ACHN (cell line): Measurements from ENCODE around the gene LTBP2.

Experiments
- DNase-seq: peaks from one replicate; pipeline ENCODE4 v3.0.0-alpha.2; 2015
- in situ Hi-C: cut with HindIII; loops from 2 replicates; pipeline ENCODE4 v1.10.0; 2017; ENCODE audit warnings: low sequenced_read_pairs, low pct_ligation_motif_present, low pct_unique_long_range_greater_than_20kb

LTBP2 gene

DNA sequence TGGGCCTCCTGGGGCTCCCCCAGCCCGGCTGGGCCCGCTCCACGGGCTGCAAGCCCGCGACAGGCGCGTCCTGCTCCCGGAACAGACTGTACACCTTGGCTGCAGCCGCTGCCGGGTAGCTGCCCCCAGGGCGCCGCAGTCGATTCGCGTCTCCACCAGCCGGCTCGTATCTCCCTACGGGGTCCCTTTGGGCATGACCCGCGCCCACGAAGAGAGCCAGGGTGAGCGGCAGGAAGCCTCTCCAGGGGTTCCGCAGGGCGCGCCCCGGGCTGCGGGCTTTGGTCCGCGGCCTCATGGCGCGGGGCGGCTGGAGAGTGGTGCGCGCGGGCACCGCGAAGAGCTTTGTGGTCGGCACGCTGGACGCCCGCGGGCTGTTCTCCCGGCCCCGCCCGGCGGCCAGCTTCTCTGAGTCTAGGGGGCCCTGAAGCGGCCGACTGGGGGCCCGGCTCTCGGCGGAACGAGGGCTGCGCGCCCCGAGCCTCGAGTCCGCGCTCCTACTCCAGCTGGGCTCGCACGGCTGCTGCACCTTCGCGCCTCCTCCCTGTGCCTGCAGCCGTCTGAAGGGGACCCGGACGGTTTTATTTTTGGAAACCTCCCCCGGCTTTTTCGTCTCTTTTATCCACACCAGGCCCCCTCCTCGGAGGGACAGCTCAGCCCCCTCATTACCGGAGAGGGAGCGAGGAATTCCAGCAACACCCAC lies at the start of gene LTBP2:
Gene LTBP2 (minus strand): TSS at position 588 of the 700 bp plus-strand sequence. CDS start 293 bp downstream, at position 295.
- DNase-seq = no peak
- in situ Hi-C loops = no loop called here

DNA sequence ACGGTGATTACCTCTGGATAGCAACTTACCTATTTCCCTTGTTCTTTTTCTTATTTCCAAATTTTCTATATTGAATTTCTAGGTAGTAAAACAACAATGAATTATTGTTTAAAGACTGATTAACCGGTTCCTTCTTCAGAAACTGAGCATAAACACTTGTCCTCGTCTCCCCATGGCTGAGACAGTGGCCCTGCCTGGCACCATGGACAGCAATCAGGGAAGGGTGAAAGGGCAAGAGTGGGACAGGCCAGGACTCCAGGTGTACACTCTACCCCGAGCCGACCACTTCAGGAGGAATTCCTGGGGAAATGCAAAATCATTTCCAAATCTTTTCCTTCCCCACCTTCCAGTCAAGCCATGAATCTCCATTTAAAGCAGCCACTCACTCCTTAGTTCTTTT lies 48.8 kb upstream of the LTBP2 start:
- in situ Hi-C loops = no loop called here
- DNase-seq = no peak

DNA sequence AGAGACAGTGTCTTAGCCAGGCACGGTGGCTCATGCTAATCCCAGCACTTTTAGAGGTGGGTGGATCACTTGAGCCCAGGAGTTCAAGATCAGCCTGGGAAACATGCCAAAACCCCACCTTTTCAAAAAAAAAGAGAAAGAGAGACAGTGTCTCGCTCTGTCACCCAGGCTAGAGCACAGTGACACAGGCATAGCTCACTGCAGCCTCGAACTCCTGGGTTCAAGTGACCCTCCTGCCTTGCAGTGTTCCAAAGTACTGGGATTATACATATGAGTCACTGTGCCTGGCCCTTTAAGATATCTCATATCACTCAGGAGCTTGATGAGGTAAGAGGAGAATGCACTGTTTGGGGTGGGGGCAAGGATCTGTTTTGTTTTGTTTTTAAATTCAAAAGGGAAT lies 48.1 kb upstream of the LTBP2 start:
- no peak for DNase-seq
- in situ Hi-C loops = no loop called here

DNA sequence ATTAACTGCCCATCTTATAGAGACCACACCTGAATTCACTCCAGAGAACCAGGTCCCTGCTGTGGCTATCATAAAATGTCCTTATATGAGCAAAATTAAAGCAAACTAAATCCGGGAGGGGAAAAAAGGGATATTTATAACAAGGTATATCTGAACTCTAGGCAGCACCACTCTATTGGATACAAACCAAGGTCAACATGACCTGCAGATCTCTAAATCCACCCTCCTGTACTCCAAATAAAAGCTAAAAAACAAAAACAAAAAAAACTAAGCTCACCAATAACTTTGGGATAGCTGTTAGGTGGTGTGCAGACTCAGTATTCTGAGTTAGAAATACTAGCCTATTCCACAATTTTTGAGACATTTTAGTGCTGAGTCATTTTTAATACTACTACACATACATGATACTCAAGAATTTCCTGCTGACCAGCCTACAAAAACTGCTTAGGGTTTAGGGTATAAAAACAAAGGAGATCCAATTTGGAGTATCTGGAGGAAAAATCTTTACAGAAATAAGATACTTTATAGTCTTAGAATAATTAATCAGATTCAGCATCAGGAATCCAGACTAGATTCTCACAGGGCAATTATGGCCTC lies 46.6 kb upstream of the LTBP2 start:
- in situ Hi-C loops = no loop called here
- no peak for DNase-seq

DNA sequence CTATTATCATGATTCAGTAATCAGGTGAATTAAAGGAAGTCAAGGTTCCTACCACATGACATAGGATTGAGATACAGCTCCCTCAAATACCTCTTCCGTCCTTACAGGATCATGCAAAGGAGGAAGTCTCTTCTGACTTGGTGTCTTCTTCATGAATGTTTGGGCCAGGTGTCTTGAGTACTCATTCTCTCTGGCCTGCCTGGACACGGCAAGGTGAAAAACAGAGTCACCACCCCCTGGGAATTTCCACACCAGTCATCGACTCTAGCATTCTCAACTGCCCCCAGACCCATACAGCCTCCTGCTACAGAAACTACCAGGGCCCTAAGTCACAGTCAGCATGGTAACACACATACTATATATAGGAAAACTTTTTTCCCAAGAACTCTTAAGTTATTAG lies 44.9 kb upstream of the LTBP2 start:
- no peak for DNase-seq
- in situ Hi-C loops = no loop called here

DNA sequence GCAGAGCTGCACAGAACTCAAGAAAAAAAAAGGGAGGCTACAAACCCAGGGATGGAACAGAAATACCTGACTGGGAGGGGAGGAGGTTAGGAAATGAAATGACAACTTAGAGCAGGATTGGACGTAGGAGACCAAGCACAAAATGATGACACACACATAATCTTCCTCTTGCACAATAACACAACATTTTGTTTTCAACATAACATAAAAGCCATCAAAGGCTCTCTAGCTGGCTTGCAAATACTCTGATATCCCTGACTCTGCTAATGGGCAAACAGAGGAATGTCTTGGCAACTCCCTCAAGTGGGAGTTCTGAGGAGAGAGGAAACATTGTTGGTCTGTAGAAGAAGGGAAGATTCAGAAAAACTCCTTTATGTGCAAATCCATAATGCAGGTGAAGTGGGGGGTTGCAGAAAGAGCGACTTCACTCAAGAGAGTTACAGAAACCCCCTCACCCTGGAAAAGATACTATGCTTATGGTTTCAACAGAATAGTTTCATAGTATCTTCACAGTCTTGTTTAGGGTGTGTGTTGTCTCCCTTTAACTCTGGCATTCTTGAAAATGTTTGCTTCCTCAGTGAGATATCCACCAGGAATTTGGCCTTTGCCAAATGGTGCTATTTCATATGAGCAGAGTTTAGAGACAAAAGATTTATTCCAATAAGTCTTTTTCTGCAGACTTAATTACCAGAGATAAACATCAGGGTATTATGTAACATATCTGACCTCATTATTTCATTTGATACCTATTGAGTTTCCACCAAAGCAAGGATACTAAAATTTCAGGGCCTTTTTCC lies 43.8 kb upstream of the LTBP2 start:
- in situ Hi-C loops = no loop called here
- no peak for DNase-seq

DNA sequence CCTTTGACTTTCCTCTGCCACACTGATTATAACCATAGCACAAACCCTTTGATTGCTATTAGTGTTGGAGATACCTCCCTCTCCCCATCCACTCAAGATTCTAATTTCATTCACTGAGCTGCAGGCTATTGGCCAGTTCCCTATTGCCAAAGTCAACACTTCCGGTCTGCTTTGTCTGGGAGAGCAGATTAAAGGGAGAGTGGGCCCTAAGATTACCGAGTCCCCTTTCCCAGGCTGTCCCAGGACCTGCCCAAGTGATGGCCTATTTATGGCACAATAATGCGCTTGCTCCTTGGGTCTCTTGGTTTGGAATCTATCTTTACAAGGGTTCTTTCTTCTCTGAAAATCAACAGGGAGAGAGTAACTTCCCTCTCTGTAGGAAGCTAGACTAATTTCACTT lies 42.9 kb upstream of the LTBP2 start:
- in situ Hi-C loops = no loop called here
- DNase-seq = no peak

DNA sequence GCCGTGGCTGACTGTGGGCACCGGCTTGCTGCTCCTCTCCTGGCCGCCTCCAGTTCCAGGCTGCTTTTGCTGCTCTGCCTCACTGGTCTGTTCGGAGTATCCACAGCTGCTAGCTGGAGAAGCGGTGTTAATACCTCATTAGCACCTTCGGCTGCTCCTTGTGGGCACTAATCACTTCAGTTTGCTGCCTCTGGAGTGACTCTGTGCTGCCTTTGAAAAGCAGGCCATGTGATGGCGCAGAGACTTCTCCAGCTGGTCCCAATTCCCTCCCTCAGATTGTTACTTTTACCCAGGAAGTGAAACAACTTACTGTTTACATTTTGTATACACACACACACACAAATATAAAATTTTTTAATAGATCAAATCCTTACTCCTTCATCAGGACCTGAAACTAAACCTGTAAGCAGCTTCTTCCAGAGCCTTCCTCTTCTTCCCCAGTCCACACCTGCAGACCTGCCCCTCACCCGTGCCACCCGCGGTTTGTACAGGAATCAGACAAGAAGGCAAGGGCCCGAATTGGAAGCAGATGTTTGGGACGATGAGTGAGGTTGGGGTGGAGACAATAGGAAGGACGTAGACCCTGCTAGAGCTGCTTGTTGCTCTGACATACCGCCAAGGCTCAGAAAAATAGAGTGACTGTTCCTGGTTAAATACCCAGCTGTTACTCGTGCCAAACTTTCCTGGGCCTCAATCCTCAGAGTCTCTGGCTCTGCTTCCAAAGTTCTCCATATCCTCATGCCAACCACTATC lies 41.5 kb upstream of the LTBP2 start:
- in situ Hi-C loops = no loop called here
- DNase-seq = no peak

DNA sequence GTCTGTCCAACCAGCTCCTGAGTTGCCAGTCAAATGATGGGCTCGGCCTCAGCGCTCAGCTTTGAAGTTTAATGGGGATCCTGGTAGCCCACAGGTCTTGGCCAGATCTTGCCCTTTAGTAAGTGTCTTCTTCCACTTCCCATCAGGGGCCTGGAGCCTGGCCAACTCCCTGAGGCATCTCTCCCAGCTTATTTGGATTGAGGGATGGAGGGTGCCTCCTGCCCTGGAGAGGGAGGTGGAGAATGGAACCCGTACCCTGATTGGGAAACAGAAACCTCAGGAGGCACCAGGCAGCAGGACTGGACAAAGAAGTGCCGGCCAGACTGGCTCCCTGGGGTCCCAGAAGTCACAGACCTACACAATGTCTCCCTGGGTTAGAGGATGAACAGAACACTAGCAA lies 40.5 kb upstream of the LTBP2 start:
- in situ Hi-C loops = no loop called here
- no peak for DNase-seq

DNA sequence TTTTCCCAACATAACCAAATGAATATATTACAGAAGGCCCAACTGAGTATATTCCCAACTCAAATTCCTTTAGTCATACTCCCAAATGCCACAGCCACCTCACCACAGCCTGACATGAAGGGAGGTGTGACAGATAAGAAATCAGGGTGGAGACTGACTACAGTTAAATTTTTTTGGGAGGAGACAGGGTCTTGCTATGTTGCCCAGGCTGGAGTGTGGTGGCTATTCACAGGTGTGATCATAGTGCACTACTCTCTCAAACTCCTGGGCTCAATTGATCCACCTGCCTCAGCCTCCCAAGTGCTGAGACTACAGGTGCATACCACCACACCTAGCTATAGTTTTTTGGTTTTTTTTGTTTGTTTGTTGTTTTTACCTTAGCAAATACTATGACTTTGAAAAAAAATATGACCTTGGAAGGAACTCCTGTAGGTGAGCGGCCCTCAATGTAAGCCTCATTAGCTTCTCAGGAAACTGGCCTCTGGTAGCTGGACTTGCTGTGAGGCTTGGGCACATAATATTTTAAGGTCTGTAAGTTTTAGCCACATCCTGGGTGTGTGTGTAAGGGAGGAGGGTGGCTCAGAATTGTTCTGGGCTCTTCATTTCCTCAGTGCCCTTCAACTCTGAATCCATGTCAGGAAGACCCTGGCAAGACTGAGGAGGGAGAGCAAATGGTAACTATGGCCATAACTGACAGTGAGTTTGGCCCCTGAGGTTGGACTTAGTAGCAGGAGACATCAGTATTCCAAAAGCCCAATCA lies 39.1 kb upstream of the LTBP2 start:
- in situ Hi-C loops = no loop called here
- DNase-seq = no peak

DNA sequence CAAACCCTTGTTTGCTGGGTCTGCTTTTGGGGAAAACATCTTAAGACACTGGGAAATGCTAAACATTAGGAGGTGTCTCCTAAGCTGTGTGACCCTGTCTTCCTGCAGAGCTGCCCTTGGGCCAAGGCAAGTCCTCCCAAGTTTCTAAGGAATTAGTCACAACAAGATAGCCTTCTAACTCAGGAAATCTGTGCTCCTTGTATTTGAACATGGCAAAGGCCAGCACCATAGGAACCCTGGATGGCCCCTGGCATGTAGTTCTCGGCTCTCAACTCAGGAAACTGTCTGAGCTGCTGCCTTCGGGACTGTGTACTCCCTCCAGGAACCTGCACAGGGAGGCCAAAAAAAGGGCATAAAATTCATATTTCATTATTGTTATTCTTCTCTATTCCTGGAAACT lies 37.6 kb upstream of the LTBP2 start:
- DNase-seq = no peak

DNA sequence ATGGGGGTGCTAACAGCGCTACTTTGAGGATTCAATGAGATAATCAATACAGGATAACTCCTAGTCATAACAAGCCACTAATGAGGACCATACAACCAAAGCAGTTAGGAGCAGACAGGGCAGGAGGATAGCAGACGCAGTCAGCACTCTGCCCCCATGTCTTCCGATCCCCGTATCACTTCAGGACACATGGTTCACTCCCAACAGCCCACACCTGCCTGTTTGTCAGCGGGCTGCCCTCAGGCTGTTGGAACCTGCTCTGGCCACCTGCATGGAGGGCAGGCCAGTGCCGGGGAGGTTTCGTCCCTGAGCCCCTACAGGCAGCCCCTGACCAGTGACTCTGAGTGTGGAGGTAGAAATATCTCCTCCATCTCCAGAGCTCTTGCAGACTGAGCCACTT lies 37.1 kb upstream of the LTBP2 start:
- in situ Hi-C loops = no loop called here
- DNase-seq = no peak

More for the DNA sequence above, 37.6 kb upstream of the LTBP2 start:
- in situ Hi-C loops = no loop called here

DNA sequence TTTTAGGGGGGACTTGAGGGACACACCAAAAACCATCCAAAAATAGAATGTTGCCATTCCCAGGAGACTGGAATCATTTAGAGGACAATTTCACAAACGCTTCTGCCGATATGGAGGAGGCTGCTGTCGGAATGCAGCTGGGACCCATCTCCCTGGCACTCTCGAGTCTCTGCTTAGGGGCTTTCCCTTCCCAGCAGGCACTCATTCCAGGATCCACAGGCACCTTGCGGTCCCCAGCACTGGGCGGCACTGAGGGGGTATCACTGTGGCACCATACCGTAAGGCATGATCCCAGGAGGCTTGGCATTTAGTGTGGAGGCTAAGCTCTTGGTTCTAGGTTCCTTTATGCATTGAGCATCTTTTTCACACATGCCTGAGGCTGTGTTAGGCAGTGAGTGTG lies 36.6 kb upstream of the LTBP2 start:
- no peak for DNase-seq
- in situ Hi-C loops = no loop called here

DNA sequence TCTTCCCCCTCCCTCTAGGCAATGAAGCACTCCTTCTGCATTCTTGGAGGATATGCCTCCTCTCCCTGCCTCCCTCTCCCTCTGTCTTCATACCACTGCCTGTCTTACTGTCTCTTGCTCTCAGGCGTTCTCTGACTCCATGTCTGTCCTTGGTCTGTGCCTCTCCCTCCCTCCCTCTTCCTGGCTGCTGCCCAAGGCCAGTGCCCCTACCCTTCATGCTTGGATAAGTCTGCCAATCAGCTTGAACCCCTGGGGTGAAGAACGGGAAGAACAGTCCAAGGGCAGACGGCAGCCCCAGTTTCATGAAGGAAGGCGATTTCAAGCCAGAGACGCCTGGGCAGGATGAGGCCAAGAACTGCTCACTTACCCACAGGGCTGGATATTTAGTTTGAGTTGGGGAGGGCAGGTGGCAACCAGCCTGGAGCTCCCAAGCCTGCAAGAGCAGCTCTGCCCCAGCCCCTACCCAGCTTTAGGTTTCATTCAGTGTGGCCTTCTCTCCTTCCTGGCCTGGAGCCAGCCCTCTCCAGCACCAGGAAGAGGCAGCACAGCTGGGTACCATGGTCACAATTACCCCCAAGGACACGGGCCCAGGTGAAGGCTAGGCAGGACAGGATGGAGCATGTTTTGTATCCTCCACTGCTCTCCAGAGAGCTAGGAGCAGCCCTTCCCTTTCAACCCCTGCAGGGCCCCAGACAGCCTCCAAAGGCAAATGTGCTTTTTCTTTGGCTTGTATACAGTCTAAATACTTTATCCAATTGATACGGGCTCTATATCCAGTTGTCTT lies 35.8 kb upstream of the LTBP2 start:
- DNase-seq = no peak
- in situ Hi-C loops = no loop called here

DNA sequence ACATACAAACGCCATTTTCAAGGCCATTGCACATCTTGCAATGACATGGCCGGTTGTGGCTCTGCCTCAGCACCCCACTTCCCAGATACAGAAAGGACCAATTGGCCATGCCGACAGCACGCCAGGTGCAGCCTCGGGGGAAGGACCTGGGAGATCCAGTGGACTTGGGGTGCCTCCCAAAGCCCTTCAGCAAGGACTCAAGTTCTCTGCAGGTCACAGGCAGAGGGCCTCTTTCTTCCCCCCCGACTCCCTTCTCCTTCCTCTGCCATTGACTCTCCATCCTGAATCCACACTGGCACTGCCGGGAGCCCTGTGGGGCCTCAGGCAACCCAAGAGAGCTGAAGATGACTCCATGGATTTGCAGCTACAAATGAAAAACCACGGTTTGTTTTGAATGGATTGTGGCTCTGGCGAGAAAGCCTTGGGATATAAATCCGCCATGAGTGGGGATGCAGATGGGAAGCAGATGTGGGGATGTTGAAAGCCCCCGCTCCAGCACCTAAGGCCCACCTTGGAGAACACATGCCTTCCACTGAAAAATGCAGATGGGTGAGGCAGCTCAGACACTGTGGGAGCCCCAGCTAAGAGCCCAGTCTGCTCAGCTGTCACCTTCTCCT lies 35.1 kb upstream of the LTBP2 start:
- in situ Hi-C loops = no loop called here
- DNase-seq = no peak

DNA sequence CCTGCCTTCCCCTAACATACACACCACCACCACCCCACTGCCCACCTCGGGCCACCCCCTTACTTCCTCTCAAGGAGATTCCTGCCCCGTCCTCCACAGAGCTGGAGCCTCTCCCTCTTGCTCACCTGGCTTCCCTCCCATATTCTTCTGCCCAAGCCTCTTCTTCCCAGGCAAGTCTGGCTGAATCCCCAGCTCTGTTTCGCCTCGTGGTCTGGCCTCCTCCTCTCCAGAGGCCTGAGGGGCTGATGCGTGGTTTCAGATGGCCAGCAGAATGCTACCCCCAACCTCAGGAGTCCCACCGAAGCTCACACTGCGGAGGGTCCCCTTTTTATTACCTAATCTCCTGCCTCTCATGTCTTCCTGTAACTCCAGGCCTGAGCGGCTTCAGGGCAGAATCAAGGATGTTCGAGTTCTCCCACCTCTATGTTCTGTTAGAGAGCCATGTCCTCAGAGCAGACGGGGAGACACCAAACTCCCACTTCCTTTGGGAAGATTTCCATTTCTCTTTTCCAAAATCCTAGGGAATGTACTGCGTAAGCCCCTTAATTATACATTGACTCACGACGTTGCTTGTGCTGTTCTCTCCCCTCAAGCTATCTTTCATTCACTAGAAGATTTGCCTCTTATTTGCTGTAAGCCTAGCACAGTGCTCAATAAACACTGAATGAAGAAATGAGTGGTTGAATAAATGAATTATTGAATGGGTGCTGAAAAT lies 33.9 kb upstream of the LTBP2 start:
- no peak for DNase-seq
- in situ Hi-C loops = no loop called here

DNA sequence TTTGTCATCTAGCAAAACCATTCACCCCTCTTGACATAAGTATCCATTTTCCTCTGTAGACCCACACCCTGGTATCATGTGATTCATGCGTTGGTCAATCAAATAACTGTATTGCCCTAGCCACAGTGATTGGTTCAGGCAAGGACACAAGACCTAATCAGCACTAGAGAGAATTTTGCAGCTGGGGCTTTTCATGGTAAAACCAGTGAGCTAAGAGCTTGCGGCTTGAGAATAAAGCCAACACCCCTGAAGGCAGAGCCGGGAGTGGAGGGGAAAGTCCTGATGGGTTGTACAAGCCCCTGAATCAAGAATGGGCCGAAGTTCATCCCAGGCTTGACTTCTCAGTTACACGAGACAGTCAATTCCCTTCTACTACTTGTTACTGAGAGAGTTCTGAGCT lies 33.2 kb upstream of the LTBP2 start:
- in situ Hi-C loops = no loop called here
- no peak for DNase-seq
